ENCODE results near the gene UNG.

The UNG gene

DNA sequence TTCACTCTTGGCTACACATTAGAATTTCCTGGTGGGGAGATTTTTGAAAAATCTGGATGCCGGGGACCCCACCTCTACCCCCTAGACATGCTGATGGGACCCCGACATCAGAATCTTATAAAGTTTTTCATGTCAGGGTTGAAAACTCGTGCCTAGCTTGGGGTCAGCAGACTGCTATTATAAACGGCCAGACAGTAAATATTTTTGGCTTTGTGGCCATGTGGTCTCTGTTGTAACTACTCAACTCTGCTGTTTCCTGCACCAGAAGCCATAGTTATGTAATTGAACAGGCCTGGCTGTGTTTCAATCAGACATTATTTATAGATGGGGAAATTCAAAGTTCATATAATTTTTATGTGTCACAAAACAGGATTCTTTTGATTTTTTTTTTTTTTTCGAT is 60.6 kb downstream of the UNG start:
- no peak for DNase-seq

- DNase-seq: no peak
Measured at GRCh38 chr12:109160433-109160832, 63.0 kb downstream of the UNG start.
